ENCODE data around the gene BTG4. TPM values are rescaled to one million over a fixed set of nuclear protein-coding genes. Genes with fewer than 3 reads are reported as not detected.
A peak's percentile ranks its signal among the peaks of the same experiment; 100 is the strongest.

BTG4 gene
- total RNA-seq, 4 donors from 2014 or later: not detected

- intact Hi-C loops (cut with DNase I): loop anchor here (5.0 kb wide), 1 partner anchor 166 kb away; no protein-coding TSS in a partner anchor
- H3K4me1 ChIP-seq: peaks cover 0 to 4% of the 10 kb centered on the region in 2 donors
- no peaks in the 10 kb centered on the region for H3K27me3 ChIP-seq
- TF ChIP-seq POLR2A (IDR thresholded peaks at IDR 0.05): no peak
- TF ChIP-seq CTCF (IDR thresholded peaks at IDR 0.05): no peak
- 47 to 48% methylated on average over 8 of the region's 8 CpGs for WGBS, 2 donors
- H3K27ac ChIP-seq: no peak overlapping the region
- peak in 1 of 2 donors; percentile 36 for DNase-seq
- no peaks in the 10 kb centered on the region for H3K9me3 ChIP-seq
- H3K36me3 ChIP-seq: no peaks in the 10 kb centered on the region
- H3K4me3 ChIP-seq (replicated peaks in 1 of 3): no peak overlapping the region
Measured at GRCh38 chr11:111448414-111448813, 63.8 kb downstream of the BTG4 start.

- peaks cover 0 to 4% of the 10 kb centered on the region in 2 donors for H3K4me1 ChIP-seq
- no peaks in the 10 kb centered on the region for H3K27me3 ChIP-seq
- H3K36me3 ChIP-seq: no peaks in the 10 kb centered on the region
- 95% methylated on average over 5 of the region's 5 CpGs for WGBS, 2 donors
- no peak overlapping the region for H3K4me3 ChIP-seq (replicated peaks in 1 of 3)
- no peak for DNase-seq
- no peaks in the 10 kb centered on the region for H3K9me3 ChIP-seq
- intact Hi-C loops (cut with DNase I): loop anchor here (5.0 kb wide), 1 partner anchor 166 kb away; no protein-coding TSS in a partner anchor
- no peak overlapping the region for H3K27ac ChIP-seq
- no peak for TF ChIP-seq POLR2A (IDR thresholded peaks at IDR 0.05)
- TF ChIP-seq CTCF (IDR thresholded peaks at IDR 0.05): no peak
Measured at GRCh38 chr11:111447931-111448330, 64.3 kb downstream of the BTG4 start.

GRCh38 chr11:111447112-111447471 lies 65.1 kb downstream of the BTG4 start:
- WGBS, 2 donors: 82 to 85% methylated on average over 4 of the region's 4 CpGs
- no peak for TF ChIP-seq POLR2A (IDR thresholded peaks at IDR 0.05)
- Histone ChIP-seq H3K4me3 (replicated peaks in 1 of 3) (no peak overlapping the region), H3K27ac (no peak overlapping the region), H3K36me3 (no peaks in the 10 kb centered on the region), H3K9me3 (no peaks in the 10 kb centered on the region), H3K27me3 (no peaks in the 10 kb centered on the region), H3K4me1 (peaks cover 0 to 4% of the 10 kb centered on the region in 2 donors)
- DNase-seq: no peak
- intact Hi-C loops (cut with DNase I): loop anchor here (5.0 kb wide), 1 partner anchor 165 kb away; no protein-coding TSS in a partner anchor

GRCh38 chr11:111446404-111447111 lies 65.6 kb downstream of the BTG4 start:
- H3K4me1 ChIP-seq: peaks cover 0 to 4% of the 10 kb centered on the region in 2 donors
- no peak for TF ChIP-seq POLR2A (IDR thresholded peaks at IDR 0.05)
- TF ChIP-seq CTCF (IDR thresholded peaks at IDR 0.05): peak; percentile 49 to 99 (median 92)
- 43 to 49% methylated on average over 5 of the region's 5 CpGs for WGBS, 2 donors
- DNase-seq: peak; percentile 75 to 82
- no peaks in the 10 kb centered on the region for H3K36me3 ChIP-seq
- no peak overlapping the region for H3K4me3 ChIP-seq (replicated peaks in 1 of 3)
- no peaks in the 10 kb centered on the region for H3K27me3 ChIP-seq
- intact Hi-C loops (cut with DNase I): loop anchor here (5.0 kb wide), 1 partner anchor 164 kb away; no protein-coding TSS in a partner anchor
- no peaks in the 10 kb centered on the region for H3K9me3 ChIP-seq
- no peak overlapping the region for H3K27ac ChIP-seq

GRCh38 chr11:111445586-111445985 lies 66.6 kb downstream of the BTG4 start:
- TF ChIP-seq CTCF (IDR thresholded peaks at IDR 0.05) (no peak), POLR2A (IDR thresholded peaks at IDR 0.05) (no peak)
- Histone ChIP-seq H3K4me1 (peaks cover 0 to 4% of the 10 kb centered on the region in 2 donors), H3K36me3 (no peaks in the 10 kb centered on the region), H3K9me3 (no peaks in the 10 kb centered on the region), H3K27me3 (no peaks in the 10 kb centered on the region), H3K27ac (no peak overlapping the region), H3K4me3 (replicated peaks in 1 of 3) (no peak overlapping the region)
- intact Hi-C loops (cut with DNase I): loop anchor here (5.0 kb wide), 1 partner anchor 163 kb away; no protein-coding TSS in a partner anchor
- 81 to 82% methylated on average over 2 of the region's 2 CpGs for WGBS, 2 donors
- no peak for DNase-seq

MicroRNA genes within 50 kb of the gene (microRNA counts, 767-probe panel; counts per million panel counts)
- 0 counts per million in 2 donors for microRNA hsa-miR-34b-3p
- microRNA hsa-miR-34c-3p: 0 counts per million in 2 donors
- 0 counts per million in 2 donors for microRNA hsa-miR-34c-5p

Small RNA genes within 50 kb of the gene (microRNA-seq; reads per million reads assigned to microRNA genes)
- 3.3 reads per million for gene MIR34B
- 53.8 reads per million, percentile 50 among the genes with 10 or more reads in this experiment for gene MIR34C

Small RNA genes within 50 kb of the gene (small RNA-seq; reads per million reads assigned to genes)
- gene MIR34B: not detected
- gene MIR34C: 1.1 reads per million, percentile 21 among the genes with 10 or more reads in this experiment

Other genes starting within 250 kb of the BTG4 start
- gene POU2AF3, start 213.8 kb downstream of the BTG4 start, total RNA-seq: 1 to 10 TPM in 3 of 4 donors, not detected in 1; 2.0 to 5.0 (median 4.6) TPM
- gene POU2AF1, start 133.1 kb downstream of the BTG4 start, total RNA-seq: under 1 TPM in 1 of 4 donors, not detected in 3; 0.54 TPM
- not detected for gene HOATZ, start 2.4 kb upstream of the BTG4 start, total RNA-seq
- 10 to 100 TPM; 36.4 to 64.5 (median 49.3) TPM for gene LAYN, start 28.3 kb upstream of the BTG4 start, total RNA-seq
- gene SIK2, start 90.1 kb upstream of the BTG4 start, total RNA-seq: 10 to 100 TPM; 20.7 to 35.0 (median 26.8) TPM

Data from thyroid gland (tissue), 4 donors.